Measurements from ENCODE around the gene PHOX2A. TPM values are rescaled to one million over a fixed set of nuclear protein-coding genes. Genes with fewer than 3 reads are reported as not detected.

The PHOX2A gene
- total and polyA plus RNA-seq, 2 donors (not counting 1 experiment from before 2014, with no cell fraction given), result not detected

- no peak for TF ChIP-seq CTCF (conservative IDR thresholded peaks at IDR 0.05 in 1 of 2, IDR thresholded peaks at IDR 0.05 in 1 of 2; ENCODE audit: low read depth in 1 of 2, low read length in 2 of 2)
- TF ChIP-seq EZH2 (IDR thresholded peaks at IDR 0.05; ENCODE audit: low read length, missing control alignments), result no peak
- H3K9me3 ChIP-seq (ENCODE audit: control insufficient read depth, insufficient read depth, low read depth, low read length), result no peaks in the 10 kb centered on the region
- no peaks in the 10 kb centered on the region for H3K4me1 ChIP-seq (ENCODE audit: control insufficient read depth, extremely low read depth, insufficient read depth, low read length)
- DNase-seq (ENCODE audit: low read depth in 2 of 2), result no peak
- no peaks in the 10 kb centered on the region for H3K36me3 ChIP-seq (ENCODE audit: control insufficient read depth, insufficient read depth, low read length)
- no peaks in the 10 kb centered on the region for H3K27me3 ChIP-seq (ENCODE audit: control insufficient read depth, insufficient read depth, low read length)
- no peaks in the 10 kb centered on the region for H3K79me2 ChIP-seq (ENCODE audit: control insufficient read depth, insufficient read depth, low read length)
- no peak overlapping the region for H2AFZ ChIP-seq (ENCODE audit: low read length)
- no peak overlapping the region for H3K4me3 ChIP-seq (replicated peaks in 1 of 4; ENCODE audit: control extremely low read depth in 1 of 4, insufficient read depth in 1 of 4, low read depth in 3 of 4, low read length in 4 of 4)
- no peaks in the 10 kb centered on the region for H4K20me1 ChIP-seq (ENCODE audit: control insufficient read depth, extremely low read depth, insufficient read depth, low read length)
- no peak overlapping the region for H3K27ac ChIP-seq (ENCODE audit: insufficient read depth, low read length)
- no peak overlapping the region for H3K4me2 ChIP-seq (ENCODE audit: extremely low read depth, insufficient read depth, low read length)
- no peak overlapping the region for H3K9ac ChIP-seq (ENCODE audit: insufficient read depth, low read length)
Observed at GRCh38 chr11:72195518-72196270, 48.3 kb downstream of the PHOX2A start.

- Histone ChIP-seq H2AFZ (ENCODE audit: low read length) (no peak within 1 kb of the TSS), H3K27me3 (ENCODE audit: control insufficient read depth, insufficient read depth, low read length) (no peaks in the 10 kb centered on the region), H3K9ac (ENCODE audit: insufficient read depth, low read length) (no peak within 1 kb of the TSS), H3K4me2 (ENCODE audit: extremely low read depth, insufficient read depth, low read length) (no peak within 1 kb of the TSS), H3K4me1 (ENCODE audit: control insufficient read depth, extremely low read depth, insufficient read depth, low read length) (no peaks in the 10 kb centered on the region), H3K36me3 (ENCODE audit: control insufficient read depth, insufficient read depth, low read length) (no peaks in the 10 kb centered on the region), H4K20me1 (ENCODE audit: control insufficient read depth, extremely low read depth, insufficient read depth, low read length) (no peaks in the 10 kb centered on the region), H3K79me2 (ENCODE audit: control insufficient read depth, insufficient read depth, low read length) (no peaks in the 10 kb centered on the region), H3K4me3 (replicated peaks in 1 of 4; ENCODE audit: control extremely low read depth in 1 of 4, insufficient read depth in 1 of 4, low read depth in 3 of 4, low read length in 4 of 4) (no peak within 1 kb of the TSS), H3K27ac (ENCODE audit: insufficient read depth, low read length) (no peak within 1 kb of the TSS), H3K9me3 (ENCODE audit: control insufficient read depth, insufficient read depth, low read depth, low read length) (no peaks in the 10 kb centered on the region)
- peak in 1 of 2 donors; percentile 23 for DNase-seq (ENCODE audit: low read depth in 2 of 2)
- TF ChIP-seq CTCF (conservative IDR thresholded peaks at IDR 0.05 in 1 of 2, IDR thresholded peaks at IDR 0.05 in 1 of 2; ENCODE audit: low read depth in 1 of 2, low read length in 2 of 2), result no peak
- no peak for TF ChIP-seq EZH2 (IDR thresholded peaks at IDR 0.05; ENCODE audit: low read length, missing control alignments)
Observed at GRCh38 chr11:72191961-72192381, 52.0 kb downstream of the PHOX2A start, which contains the start of gene FOLR1. Gene FOLR1, plus strand, starts transcription at chr11:72192140. Its CDS starts 34 bp downstream, at chr11:72192174.

DNA sequence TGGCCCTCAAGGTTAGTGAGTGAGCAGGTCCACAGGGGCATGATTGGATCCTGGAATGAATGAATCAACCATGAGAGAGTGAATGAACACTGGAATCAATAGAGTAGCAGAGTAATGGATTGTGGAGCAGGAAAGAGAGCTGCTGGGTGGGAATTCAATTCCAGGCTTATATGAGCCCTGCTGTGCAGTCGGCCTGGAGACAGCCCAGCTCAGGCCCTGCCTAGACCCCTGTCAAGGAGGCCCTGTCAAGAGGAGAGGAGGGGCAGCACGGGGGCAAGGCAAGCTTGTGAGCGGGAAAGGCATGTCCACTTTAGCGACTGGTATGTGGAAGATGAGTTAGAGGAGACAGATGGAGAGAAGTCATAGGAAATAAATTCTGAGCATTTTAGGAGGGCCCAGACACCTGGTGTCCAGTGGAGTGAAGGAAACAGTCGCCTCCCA is 53.3 kb downstream of the PHOX2A start:
- no peaks in the 10 kb centered on the region for H3K36me3 ChIP-seq (ENCODE audit: control insufficient read depth, insufficient read depth, low read length)
- no peak overlapping the region for H3K4me3 ChIP-seq (replicated peaks in 1 of 4; ENCODE audit: control extremely low read depth in 1 of 4, insufficient read depth in 1 of 4, low read depth in 3 of 4, low read length in 4 of 4)
- no peak for DNase-seq (ENCODE audit: low read depth in 2 of 2)
- H3K4me1 ChIP-seq (ENCODE audit: control insufficient read depth, extremely low read depth, insufficient read depth, low read length), result no peaks in the 10 kb centered on the region
- H3K9ac ChIP-seq (ENCODE audit: insufficient read depth, low read length), result no peak overlapping the region
- no peaks in the 10 kb centered on the region for H3K9me3 ChIP-seq (ENCODE audit: control insufficient read depth, insufficient read depth, low read depth, low read length)
- H3K4me2 ChIP-seq (ENCODE audit: extremely low read depth, insufficient read depth, low read length), result no peak overlapping the region
- H4K20me1 ChIP-seq (ENCODE audit: control insufficient read depth, extremely low read depth, insufficient read depth, low read length), result no peaks in the 10 kb centered on the region
- no peak overlapping the region for H2AFZ ChIP-seq (ENCODE audit: low read length)
- no peaks in the 10 kb centered on the region for H3K27me3 ChIP-seq (ENCODE audit: control insufficient read depth, insufficient read depth, low read length)
- no peak overlapping the region for H3K27ac ChIP-seq (ENCODE audit: insufficient read depth, low read length)
- no peaks in the 10 kb centered on the region for H3K79me2 ChIP-seq (ENCODE audit: control insufficient read depth, insufficient read depth, low read length)
- no peak for TF ChIP-seq CTCF (conservative IDR thresholded peaks at IDR 0.05 in 1 of 2, IDR thresholded peaks at IDR 0.05 in 1 of 2; ENCODE audit: low read depth in 1 of 2, low read length in 2 of 2)
- TF ChIP-seq EZH2 (IDR thresholded peaks at IDR 0.05; ENCODE audit: low read length, missing control alignments), result no peak
